Measurements from ENCODE around the gene LY6G6F. TPM values are rescaled to one million over a fixed set of nuclear protein-coding genes. Genes with fewer than 3 reads are reported as not detected.
A peak's percentile ranks its signal among the peaks of the same experiment; 100 is the strongest.

The LY6G6F gene
- total and polyA plus RNA-seq, 10 of the 15 experiments (the other 5 are each of a cell fraction or from before 2014, with no cell fraction given) = not detected

DNA sequence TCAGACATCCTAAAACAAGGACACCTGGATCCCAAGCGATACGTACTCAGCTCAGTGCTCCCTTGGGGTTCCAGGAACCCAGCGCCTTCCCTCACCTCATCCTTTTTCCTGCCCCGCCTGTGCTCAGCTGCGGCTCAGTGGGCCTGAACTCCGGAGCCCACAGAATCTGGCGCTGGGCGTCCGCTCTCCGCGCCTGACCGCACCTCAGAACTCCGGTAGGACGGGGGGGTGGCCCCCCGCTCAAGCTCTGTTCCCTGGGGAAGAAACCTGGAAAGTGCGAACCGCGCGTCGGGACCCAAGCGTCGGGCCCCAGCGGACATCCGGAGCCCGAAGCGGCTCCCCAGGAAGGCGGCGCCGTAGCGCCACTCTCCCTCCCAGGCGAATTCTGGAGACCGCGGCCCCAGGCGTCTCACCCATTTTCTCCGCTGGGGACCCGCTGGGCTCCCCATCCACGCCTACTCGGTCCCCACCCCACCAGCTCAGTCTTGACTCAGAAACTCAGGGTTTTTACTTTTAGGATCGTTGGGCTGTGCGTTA, 25.5 kb upstream of the LY6G6F start:
- ChIA-PET CTCF (interaction anchor here (0.6 to 2.7 kb wide), 25 partner anchors 9 to 242 kb away, joined by 3 to 16 read pairs (median 3); partner anchors contain the start of genes HSPA1A, HSPA1L and LY6G5B), RAD21 (ENCODE audit: unreplicated experiment) (interaction anchor here (0.9 to 2.5 kb wide), 8 partner anchors 32 to 242 kb away, joined by 3 to 30 read pairs (median 4); partner anchors contain the start of genes ATP6V1G2, DDAH2 and NEU1), POLR2A (interaction anchor here (0.6 to 0.7 kb wide), 4 partner anchors 57 to 146 kb away, joined by 3 to 7 read pairs (median 4); partner anchors contain the start of gene HSPA1B), SMC1A (ENCODE audit: uncharacterized antibody, unreplicated experiment) (interaction anchor here (0.7 to 2.5 kb wide), 8 partner anchors 50 to 242 kb away, joined by 3 to 12 read pairs (median 4); partner anchors contain the start of gene MSH5)
- Histone ChIP-seq H3K79me2 (ENCODE audit: control insufficient read depth, insufficient read depth, low read length) (no peaks in the 10 kb centered on the region), H3K27ac (ENCODE audit: control insufficient read depth, insufficient read depth) (peak overlapping the region; percentile 15; the same call in 1 of the 2 replicates), H3K36me3 (ENCODE audit: control insufficient read depth in 2 of 2, insufficient read depth in 2 of 2, low read length in 1 of 2) (no peaks in the 10 kb centered on the region), H3K4me2 (ENCODE audit: control insufficient read depth, insufficient read depth) (peak overlapping the region; percentile 87), H3K27me3 (replicated peaks in 1 of 2; ENCODE audit: control insufficient read depth in 2 of 2, insufficient read depth in 2 of 2, low read length in 1 of 2) (no peaks in the 10 kb centered on the region), H3K4me1 (ENCODE audit: control insufficient read depth, insufficient read depth, low read length) (peaks cover 6% of the 10 kb centered on the region), H3K9ac (ENCODE audit: control insufficient read depth, insufficient read depth, low read length) (peak overlapping the region; percentile 41; the same call in 1 of the 2 replicates), H3K4me3 (peak overlapping the region; percentile 71), H2AFZ (ENCODE audit: control insufficient read depth, low read depth, low read length) (peak overlapping the region; percentile 64), H3K9me3 (replicated peaks; ENCODE audit: control insufficient read depth, insufficient read depth, low read length) (no peaks in the 10 kb centered on the region), H4K20me1 (ENCODE audit: control insufficient read depth, insufficient read depth) (no peaks in the 10 kb centered on the region)
- BruUV-seq (replicated peaks) = TSS peak; percentile 48
- intact Hi-C loops (cut with micrococcal nuclease; ENCODE audit: unreplicated experiment) = loop anchor here (5.0 kb wide), 1 partner anchor 51 kb away; no protein-coding TSS in a partner anchor
- DNase-seq (ENCODE audit: low read depth, low spot score) = no peak
- in situ Hi-C loops (cut with MboI) = no loop called here
- FAIRE-seq = no peak
- ATAC-seq = peak; percentile 81
- 2% methylated on average over 40 of the region's 40 CpGs for WGBS (ENCODE audit: insufficient coverage, insufficient replicate concordance, low lambda C conversion rate, missing lambda C conversion rate)
- TF ChIP-seq DPF2 (IDR thresholded peaks at IDR 0.05) = 0 out of 2 replicates have a peak, but pooled peaks have one; percentile 36
- peak; percentile 63 for TF ChIP-seq MEF2B (IDR thresholded peaks at IDR 0.05; ENCODE audit: partially characterized antibody, poor library complexity, severe bottlenecking)
- TF ChIP-seq, protein P1, sequence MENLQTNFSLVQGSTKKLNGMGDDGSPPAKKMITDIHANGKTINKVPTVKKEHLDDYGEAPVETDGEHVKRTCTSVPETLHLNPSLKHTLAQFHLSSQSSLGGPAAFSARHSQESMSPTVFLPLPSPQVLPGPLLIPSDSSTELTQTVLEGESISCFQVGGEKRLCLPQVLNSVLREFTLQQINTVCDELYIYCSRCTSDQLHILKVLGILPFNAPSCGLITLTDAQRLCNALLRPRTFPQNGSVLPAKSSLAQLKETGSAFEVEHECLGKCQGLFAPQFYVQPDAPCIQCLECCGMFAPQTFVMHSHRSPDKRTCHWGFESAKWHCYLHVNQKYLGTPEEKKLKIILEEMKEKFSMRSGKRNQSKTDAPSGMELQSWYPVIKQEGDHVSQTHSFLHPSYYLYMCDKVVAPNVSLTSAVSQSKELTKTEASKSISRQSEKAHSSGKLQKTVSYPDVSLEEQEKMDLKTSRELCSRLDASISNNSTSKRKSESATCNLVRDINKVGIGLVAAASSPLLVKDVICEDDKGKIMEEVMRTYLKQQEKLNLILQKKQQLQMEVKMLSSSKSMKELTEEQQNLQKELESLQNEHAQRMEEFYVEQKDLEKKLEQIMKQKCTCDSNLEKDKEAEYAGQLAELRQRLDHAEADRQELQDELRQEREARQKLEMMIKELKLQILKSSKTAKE (IDR thresholded peaks at IDR 0.05; ENCODE audit: low read depth, poor library complexity, severe bottlenecking) = no peak
- peak; percentile 89 for TF ChIP-seq IKZF1 (conservative IDR thresholded peaks at IDR 0.05)
- TF ChIP-seq, protein P2, sequence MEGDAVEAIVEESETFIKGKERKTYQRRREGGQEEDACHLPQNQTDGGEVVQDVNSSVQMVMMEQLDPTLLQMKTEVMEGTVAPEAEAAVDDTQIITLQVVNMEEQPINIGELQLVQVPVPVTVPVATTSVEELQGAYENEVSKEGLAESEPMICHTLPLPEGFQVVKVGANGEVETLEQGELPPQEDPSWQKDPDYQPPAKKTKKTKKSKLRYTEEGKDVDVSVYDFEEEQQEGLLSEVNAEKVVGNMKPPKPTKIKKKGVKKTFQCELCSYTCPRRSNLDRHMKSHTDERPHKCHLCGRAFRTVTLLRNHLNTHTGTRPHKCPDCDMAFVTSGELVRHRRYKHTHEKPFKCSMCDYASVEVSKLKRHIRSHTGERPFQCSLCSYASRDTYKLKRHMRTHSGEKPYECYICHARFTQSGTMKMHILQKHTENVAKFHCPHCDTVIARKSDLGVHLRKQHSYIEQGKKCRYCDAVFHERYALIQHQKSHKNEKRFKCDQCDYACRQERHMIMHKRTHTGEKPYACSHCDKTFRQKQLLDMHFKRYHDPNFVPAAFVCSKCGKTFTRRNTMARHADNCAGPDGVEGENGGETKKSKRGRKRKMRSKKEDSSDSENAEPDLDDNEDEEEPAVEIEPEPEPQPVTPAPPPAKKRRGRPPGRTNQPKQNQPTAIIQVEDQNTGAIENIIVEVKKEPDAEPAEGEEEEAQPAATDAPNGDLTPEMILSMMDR (IDR thresholded peaks at IDR 0.05 in 2 of 3, conservative IDR thresholded peaks at IDR 0.05 in 1 of 3; ENCODE audit: control insufficient read depth in 2 of 3, extremely low read depth in 1 of 3, insufficient read depth in 1 of 3, low read depth in 3 of 3, low read length in 3 of 3) = peak in 1 of 3 experiments; percentile 32; a peak in 3 of 6 replicates
- TF ChIP-seq ZNF687 (IDR thresholded peaks at IDR 0.05) = 0 out of 2 replicates have a peak, but pooled peaks have one; percentile 49
- TF ChIP-seq TAF1 (IDR thresholded peaks at IDR 0.05; ENCODE audit: borderline replicate concordance, low read depth, low read length) = 0 out of 2 replicates have a peak, but pooled peaks have one; percentile 6
- TF ChIP-seq, protein P3, sequence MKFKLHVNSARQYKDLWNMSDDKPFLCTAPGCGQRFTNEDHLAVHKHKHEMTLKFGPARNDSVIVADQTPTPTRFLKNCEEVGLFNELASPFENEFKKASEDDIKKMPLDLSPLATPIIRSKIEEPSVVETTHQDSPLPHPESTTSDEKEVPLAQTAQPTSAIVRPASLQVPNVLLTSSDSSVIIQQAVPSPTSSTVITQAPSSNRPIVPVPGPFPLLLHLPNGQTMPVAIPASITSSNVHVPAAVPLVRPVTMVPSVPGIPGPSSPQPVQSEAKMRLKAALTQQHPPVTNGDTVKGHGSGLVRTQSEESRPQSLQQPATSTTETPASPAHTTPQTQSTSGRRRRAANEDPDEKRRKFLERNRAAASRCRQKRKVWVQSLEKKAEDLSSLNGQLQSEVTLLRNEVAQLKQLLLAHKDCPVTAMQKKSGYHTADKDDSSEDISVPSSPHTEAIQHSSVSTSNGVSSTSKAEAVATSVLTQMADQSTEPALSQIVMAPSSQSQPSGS (IDR thresholded peaks at IDR 0.05; ENCODE audit: low read length) = no peak
- TF ChIP-seq TBL1XR1 (IDR thresholded peaks at IDR 0.05; ENCODE audit: low read depth, low read length) = no peak
- TF ChIP-seq BHLHE40 (IDR thresholded peaks at IDR 0.05; ENCODE audit: borderline replicate concordance in 1 of 2, low read depth in 2 of 2, low read length in 1 of 2) = no peak

Measured in GM12878 (cell line).